NCI-H2107 (cell line): ENCODE results near the gene COL6A3.

Experiments used
- DNase-seq: peaks from one replicate; lab custom pipeline; 2025; lab: John Stamatoyannopoulos, UW

COL6A3 gene

DNA sequence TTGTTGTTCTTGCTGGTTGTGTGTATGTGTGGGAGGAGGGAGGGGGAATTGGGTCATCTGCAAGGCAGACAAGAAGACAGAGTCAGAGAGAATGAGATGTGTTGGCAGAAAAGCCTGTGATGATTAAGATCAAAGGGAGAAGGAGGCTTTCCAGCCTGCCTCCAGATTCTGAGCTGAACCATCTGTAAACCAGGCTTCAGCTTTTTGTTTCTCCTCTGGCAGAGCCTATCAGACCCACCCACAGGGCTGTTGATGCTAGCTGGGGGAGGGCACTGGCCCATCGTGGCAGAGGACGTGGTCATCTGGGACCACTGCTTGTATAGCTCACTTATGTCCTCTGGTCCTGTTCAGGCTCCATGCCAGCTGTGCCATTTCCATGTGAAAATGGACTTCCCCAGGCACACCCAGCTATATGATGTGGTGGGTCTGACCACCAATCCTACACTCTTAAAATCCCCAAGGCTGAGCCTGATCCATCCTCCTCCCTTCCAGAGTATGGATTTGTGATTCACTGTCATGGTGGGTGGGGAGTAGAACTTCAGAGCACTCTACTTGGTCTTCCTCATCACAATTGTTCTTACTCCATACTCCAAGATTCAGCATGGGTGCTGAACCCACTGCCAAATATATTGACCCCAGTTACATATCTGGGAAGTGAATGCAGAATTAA, 27.8 kb upstream of the COL6A3 start:
- DNase-seq: no peak

DNA sequence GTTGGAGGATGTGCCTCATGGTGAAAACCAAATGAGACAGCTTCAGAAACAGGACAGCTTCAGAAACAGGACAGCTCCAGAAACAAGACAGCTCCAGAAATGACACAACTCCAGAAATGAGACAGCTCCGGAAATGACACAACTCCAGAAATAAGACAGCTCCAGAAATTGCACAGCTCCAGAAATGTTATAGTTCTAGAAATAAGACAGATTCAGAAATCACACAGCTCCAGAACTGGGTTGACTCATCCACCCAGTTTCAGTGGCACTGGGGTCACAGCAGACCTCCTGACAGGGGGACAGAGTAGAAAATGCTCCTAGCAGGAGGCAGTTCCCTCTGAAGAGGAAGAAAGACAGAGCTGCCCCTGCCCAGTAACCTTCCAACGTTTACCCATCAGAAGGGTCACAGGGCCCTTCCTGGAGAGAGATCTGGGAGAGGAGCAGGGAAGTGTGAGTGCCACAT, 26.9 kb upstream of the COL6A3 start:
- no peak for DNase-seq

DNA sequence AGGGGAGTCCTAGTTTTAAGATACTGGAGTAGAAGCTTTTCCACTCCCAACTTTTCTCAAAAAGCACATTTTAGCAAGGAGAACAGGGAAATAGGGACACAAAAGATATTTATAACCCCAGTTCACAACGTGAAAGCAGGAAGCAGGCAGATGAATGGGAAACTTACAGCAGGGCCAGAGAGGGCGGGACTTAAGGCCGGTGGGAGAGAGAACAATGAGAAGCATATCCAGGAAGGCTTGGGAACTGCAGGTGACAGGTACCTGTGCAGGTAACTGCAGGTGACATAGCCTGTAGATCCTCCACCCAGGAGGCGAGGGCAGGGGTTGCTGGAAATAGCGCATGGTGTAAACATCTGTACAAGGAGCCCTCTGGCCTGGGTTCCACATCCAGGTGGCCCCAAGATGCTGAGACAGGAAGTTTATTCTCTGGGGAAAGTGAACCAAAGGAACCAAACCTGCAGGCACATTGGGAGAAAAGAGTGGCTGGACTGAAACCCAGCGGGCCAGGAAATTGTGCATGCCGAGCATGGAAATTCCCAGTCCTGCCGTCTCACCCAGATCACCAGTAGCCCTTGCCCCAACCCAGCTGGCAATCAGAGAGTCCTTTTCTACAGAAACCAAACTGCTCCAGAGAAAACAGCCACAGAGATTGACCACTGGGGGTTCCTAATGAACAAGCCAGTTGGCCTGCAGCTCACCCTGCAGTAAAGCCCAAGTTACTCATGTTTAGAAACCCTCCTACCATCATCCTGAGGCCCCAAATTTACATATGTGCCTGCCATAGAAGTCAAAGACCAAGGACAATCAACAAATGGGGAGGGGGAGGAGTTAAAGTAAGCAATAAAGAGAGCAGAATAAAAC, 24.3 kb upstream of the COL6A3 start:
- no peak for DNase-seq

- no peak for DNase-seq
These were observed 23.6 kb upstream of the COL6A3 start for GRCh38 chr2:237437566-237437965.

DNA sequence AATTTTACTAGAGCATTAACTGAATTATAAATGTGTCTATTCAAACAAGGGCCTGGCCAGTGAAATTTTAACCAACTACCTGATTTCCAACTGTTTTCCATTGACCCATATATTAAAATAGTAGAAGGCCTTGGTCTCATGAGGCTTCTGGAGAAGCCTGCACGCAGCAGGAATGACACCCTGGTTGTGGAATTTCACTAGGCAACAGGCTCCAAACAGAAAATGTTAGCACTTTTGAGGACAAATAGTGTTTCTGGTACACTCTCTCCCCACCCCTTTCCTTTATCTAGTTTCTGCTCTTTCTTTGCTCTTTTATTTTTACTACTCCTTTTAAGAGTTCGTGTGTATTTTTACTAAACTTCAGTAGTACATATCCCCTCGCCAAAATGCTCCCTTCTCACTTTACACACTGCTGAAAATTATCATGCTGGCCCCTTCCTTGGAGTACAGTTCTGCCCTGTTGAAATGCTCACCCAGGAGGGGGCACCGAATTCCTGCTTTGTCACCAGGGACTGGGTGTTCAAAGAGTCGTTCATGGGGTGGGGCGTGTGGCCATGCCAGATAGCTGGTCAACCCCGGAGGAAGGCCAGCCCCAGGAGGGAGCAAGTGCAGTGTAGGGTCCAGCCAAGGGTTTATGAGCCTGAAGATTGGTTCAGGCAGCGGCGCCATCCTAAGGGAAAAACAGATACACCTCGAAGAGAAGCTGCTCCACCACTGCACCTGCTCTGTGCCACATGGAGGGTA, 22.1 kb upstream of the COL6A3 start:
- no peak for DNase-seq

- no peak for DNase-seq
These were observed 20.9 kb upstream of the COL6A3 start for GRCh38 chr2:237434866-237435311.

GRCh38 chr2:237433920-237434676, 20.1 kb upstream of the COL6A3 start:
- DNase-seq: no peak

GRCh38 chr2:237432484-237433092, 18.6 kb upstream of the COL6A3 start:
- no peak for DNase-seq

GRCh38 chr2:237431837-237432236, 17.9 kb upstream of the COL6A3 start:
- no peak for DNase-seq

- no peak for DNase-seq
These were observed 17.4 kb upstream of the COL6A3 start for GRCh38 chr2:237431372-237431771.

GRCh38 chr2:237430861-237431260, 16.9 kb upstream of the COL6A3 start:
- no peak for DNase-seq

GRCh38 chr2:237429753-237430152, 15.8 kb upstream of the COL6A3 start:
- DNase-seq: no peak

DNA sequence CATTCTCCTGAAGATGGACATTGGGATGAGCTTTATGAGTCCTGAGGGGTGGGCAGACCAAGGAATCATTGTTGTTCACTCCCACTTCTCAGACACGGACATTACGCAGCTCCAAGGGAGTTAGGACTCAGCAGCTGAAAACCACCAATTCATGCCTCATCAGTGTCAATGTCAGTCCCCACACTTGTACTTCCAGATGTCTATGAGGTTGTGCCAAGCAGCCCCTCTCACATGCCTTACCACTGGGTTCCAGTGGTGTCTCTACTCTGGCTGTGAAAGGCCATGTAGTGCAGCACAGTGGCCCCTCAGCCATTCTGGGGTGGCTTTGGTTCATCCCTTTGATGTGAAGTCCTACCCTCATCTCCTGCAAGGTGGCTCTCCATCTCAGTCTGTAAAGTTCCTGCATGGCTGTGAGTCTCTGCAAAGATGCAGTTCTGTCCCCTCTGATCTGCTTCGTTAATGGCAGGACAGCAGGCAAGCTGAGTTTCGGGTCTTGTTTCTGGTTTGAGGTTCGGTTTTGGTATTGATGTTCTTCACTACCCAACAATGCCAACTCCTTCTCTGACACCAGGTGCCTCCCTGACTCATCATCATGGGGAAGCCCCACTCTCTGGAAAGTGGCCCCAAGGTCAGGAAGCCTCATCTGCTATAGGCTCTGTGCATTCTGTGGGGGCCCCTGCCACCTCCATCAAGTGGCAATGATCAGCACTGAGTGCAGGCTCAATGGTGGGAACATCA, 14.0 kb upstream of the COL6A3 start:
- DNase-seq: no peak

DNA sequence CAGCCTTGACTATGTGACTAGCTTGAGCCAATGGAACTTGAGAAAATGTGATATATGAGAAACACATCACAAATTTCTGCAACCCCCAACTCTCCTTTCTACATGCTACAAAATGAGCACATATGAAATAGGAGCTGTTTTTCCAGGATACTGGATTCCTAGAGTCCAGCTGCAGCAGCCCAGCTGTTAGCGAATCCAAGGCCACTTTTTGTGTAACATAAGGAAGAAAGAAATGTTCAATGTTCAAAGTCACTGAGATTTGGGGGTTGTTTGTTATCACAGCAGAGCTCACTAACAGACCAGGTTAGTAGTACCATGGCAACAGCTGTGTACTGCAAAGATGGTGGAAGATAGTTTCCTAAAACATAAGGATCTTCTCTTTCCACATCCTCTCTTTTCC, 12.6 kb upstream of the COL6A3 start:
- no peak for DNase-seq

- DNase-seq: no peak
These were observed 11.4 kb upstream of the COL6A3 start for GRCh38 chr2:237425320-237425719.

- no peak for DNase-seq
These were observed 10.6 kb upstream of the COL6A3 start for GRCh38 chr2:237424544-237424943.

DNA sequence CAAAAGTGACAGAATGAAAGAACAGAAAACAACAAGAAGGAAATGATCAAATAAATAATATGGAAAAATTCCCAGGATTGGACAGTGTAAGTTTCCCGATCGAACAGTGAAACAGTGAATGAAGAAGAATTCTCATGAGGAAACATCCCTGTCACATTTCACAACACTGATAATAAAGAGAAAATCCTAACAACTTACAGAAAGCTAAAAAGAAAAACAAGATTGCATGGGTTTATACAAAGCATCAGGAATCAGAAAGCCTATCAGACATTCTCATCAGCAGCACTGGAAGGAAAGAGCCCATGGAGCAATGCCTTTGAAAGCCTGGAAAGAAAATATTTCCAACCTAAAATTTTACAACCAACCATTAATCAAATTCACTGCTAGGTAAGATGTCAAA, 9.9 kb upstream of the COL6A3 start:
- no peak for DNase-seq

GRCh38 chr2:237422309-237422708, 8.3 kb upstream of the COL6A3 start:
- DNase-seq: no peak

GRCh38 chr2:237421542-237422116, 7.7 kb upstream of the COL6A3 start:
- DNase-seq: peak; percentile 46

GRCh38 chr2:237418300-237418699, 4.3 kb upstream of the COL6A3 start:
- no peak for DNase-seq
